ENCODE measurements around the gene SAE1. TPM values are rescaled to one million over a fixed set of nuclear protein-coding genes. Genes with fewer than 3 reads are reported as not detected.

Gene SAE1
- total RNA-seq, 1 experiment from 2014 or later, result 324 TPM

DNA sequence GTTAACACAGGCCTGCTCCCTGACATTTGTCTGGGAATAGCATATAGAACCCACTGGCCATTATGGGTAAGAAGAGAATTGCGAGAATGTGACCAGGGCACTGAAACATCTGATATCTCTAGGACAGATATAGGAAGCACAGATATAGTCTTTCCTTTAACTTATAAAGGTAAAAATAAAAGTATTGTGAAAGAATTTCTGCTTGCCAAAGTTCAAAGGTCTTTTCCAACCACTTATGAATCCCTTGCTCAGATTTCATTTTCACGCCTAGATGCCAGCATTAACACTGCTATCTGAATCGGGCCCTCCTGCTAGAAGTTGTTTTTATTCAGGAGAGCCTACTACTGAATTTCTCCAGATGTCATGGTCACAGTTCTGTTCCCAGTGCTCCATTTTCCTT is 72.6 kb downstream of the SAE1 start:
- Histone ChIP-seq H3K4me1 (replicated peaks) (no peaks in the 10 kb centered on the region), H3K9me3 (replicated peaks) (no peaks in the 10 kb centered on the region), H3K27me3 (replicated peaks) (no peaks in the 10 kb centered on the region), H3K4me3 (no peak overlapping the region), H3K27ac (no peak overlapping the region), H3K36me3 (peaks cover 95% of the 10 kb centered on the region)
- no peak for DNase-seq (ENCODE audit: low read depth in 1 of 2, low spot score in 2 of 2)

DNA sequence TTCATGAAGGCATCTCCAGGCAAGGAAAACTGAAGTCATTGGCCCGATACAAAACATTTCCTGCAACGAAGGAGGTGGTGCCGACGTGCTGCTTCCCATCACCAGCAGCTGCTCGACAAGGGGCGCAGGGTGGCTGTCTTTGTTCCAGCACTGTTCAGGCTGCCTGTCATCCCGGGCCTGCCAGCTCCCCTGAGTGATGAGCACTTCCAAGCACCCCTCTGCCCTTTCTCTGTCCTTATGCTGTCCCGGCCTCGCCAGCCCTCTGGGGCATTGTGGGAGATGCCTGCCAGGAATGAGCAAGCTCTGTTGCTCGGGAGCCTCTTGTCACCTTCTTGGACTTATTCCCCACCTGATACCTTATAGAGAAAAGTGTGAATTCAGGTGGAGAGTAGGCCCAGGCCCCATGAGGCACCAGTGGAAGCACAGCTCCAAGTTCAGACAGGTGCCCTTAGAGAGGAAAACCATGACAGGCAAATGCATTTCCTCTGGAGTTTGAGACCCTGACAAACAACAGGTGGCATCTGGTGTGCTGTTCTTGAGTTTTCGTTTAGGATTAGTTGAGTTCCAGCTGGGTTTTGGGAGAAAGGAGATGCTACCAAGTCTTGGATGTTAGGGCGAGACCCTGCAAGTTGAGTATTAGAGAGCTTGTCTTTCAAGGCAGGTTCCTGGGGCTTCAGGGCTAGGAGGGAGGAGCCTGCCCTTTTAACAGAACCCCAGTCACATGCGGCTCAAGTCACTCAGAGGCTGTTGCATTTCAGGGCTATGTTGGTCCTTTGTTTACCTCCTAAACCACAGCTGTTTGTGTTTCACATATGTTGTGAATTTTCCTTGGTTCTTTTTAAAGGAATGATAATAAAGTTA is 78.9 kb downstream of the SAE1 start:
- Histone ChIP-seq H3K27me3 (replicated peaks) (no peaks in the 10 kb centered on the region), H3K9me3 (replicated peaks) (no peaks in the 10 kb centered on the region), H3K4me3 (no peak overlapping the region), H3K36me3 (peaks cover 74% of the 10 kb centered on the region), H3K27ac (peak overlapping the region; percentile 69; the same call in 1 of the 2 replicates), H3K4me1 (replicated peaks) (peaks cover 24% of the 10 kb centered on the region)
- DNase-seq (ENCODE audit: low read depth in 1 of 2, low spot score in 2 of 2), result peak; percentile 65 to 88

DNA sequence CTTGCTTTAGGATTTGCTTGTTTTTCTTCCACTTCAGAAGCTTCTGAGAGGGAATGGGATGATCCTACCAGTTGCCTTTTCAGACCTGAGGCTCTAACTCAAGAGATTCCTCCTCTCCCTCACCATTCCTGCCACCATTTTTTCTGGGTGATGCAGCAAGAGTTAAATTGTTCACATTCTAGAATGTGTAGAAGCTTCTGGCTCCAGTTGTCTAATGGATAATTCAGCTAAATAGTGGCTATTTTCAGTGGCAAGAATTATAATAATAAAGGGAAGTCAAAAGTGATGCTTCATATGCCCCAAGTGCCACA is 79.5 kb downstream of the SAE1 start:
- H3K4me3 ChIP-seq, result no peak overlapping the region
- H3K36me3 ChIP-seq, result peaks cover 68% of the 10 kb centered on the region
- H3K27me3 ChIP-seq (replicated peaks), result no peaks in the 10 kb centered on the region
- no peaks in the 10 kb centered on the region for H3K9me3 ChIP-seq (replicated peaks)
- DNase-seq (ENCODE audit: low read depth in 1 of 2, low spot score in 2 of 2), result no peak
- peak overlapping the region; percentile 69 for H3K27ac ChIP-seq
- H3K4me1 ChIP-seq (replicated peaks), result peaks cover 24% of the 10 kb centered on the region

DNA sequence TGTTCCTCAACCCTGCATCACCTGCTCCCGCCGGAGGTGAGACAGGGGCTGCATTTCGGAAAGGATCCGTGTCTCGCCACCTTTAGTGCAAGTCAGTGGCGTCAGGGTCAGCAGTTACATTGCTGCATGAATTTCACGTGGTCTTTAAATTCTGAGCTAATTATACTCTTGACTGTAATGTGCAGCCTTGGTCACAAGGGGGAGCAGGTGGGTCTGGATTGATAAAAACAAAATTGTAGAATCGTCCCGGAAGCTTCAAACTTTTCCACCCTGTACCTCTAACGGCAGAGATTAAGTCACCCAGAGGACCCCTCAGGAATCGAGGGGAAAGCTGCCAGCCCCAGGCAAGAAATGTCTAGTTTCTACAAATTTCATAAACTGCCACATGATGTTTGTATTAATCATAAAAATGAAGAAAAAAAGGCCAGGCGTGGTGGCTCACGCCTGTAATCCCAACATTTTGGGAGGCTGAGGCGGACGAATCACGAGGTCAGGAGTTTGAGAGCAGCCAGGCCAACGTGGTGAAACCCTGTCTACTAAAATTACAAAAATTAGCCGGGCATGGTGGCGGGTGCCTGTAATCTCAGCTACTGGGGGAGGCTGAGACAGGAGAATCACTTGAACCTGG is 80.2 kb downstream of the SAE1 start:
- Histone ChIP-seq H3K36me3 (peaks cover 62% of the 10 kb centered on the region), H3K9me3 (replicated peaks) (no peaks in the 10 kb centered on the region), H3K27me3 (replicated peaks) (no peaks in the 10 kb centered on the region), H3K27ac (peak overlapping the region; percentile 69), H3K4me1 (replicated peaks) (peaks cover 24% of the 10 kb centered on the region), H3K4me3 (no peak overlapping the region)
- DNase-seq (ENCODE audit: low read depth in 1 of 2, low spot score in 2 of 2), result peak; percentile 76 to 79

DNA sequence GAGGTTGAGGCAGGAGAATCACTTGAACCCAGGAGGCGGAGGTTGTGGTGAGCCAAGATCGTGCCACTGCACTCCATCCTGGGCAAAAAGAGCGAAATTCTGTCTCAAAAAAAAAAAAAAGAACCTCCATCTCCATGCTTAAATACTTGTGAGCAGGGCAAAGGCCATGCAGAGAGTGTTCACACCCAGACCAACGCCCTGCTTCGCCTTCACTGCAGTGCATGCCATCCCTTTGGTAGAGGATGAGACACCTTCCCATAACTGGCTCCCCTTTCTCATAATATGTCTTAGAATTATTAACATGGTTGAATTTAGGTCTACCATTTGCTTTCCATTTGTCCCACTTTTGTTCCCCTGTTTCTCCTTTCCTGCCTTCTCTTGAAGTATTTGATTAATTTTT is 84.9 kb downstream of the SAE1 start:
- H3K27me3 ChIP-seq (replicated peaks), result no peaks in the 10 kb centered on the region
- H3K4me1 ChIP-seq (replicated peaks), result peaks cover 8% of the 10 kb centered on the region
- peaks cover 20% of the 10 kb centered on the region for H3K36me3 ChIP-seq
- DNase-seq (ENCODE audit: low read depth in 1 of 2, low spot score in 2 of 2), result no peak
- H3K4me3 ChIP-seq, result no peak overlapping the region
- H3K27ac ChIP-seq, result no peak overlapping the region
- no peaks in the 10 kb centered on the region for H3K9me3 ChIP-seq (replicated peaks)

DNA sequence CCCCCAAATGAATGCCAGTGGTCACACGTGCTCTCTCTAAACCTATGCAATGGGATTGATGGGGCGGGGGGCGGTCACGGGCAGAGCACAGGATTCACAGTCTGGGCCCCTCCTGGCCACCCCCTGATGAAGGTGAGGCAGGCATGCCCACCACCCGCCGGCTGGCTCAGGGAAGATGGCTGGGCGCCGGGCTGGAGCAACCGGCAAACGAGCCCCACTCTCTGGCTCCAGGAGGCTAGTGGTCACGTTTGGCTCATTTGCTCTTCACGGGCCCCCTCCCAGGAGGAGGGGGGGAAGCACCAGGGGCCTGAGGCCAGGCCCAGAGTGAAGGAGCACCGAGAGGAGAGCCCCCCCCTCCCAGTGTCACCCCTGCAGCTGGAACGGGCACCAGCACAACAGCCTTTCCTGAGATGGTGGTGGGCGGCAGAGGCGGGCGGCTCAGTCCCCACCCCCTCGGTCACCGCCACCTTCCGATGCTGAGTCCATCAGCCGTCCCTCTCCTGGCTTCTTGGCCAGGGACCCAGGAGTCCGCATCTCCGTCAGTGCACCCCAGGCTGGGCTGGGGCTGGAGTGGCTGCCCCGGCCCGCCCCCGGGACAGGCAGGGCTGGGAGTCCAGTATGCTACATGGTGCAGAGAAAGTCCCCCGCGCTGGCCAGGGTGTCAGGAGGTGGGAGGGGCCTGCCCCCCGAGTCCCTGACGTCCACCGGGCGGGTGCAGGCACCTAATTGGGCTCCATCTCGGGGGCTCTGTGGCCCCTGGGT is 90.6 kb downstream of the SAE1 start:
- H3K9me3 ChIP-seq (replicated peaks), result no peaks in the 10 kb centered on the region
- no peak for DNase-seq (ENCODE audit: low read depth in 1 of 2, low spot score in 2 of 2)
- no peaks in the 10 kb centered on the region for H3K27me3 ChIP-seq (replicated peaks)
- H3K4me1 ChIP-seq (replicated peaks), result peaks cover 12% of the 10 kb centered on the region
- H3K36me3 ChIP-seq, result peaks cover 26% of the 10 kb centered on the region
- H3K4me3 ChIP-seq, result no peak overlapping the region
- no peak overlapping the region for H3K27ac ChIP-seq

DNA sequence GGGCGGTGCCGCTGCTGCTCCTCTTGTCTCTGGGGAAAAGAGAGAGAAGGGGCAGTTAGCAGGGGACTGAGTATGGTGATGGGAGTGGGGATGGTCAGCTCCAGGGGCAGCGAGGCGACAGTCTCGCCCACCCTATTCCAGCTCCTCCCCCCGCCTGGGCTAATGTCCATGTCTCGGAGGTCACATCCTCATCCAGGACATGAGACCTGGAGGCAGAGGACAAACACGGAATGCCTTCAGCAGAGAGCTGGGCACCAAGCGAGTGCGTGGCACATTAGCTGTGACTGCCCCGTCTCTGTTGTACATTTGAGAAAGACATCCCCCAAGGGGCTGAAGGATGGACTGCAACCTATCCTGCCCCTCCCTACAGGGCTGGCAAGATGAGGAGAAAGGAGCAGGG is 91.3 kb downstream of the SAE1 start:
- H3K36me3 ChIP-seq, result peaks cover 26% of the 10 kb centered on the region

DNA sequence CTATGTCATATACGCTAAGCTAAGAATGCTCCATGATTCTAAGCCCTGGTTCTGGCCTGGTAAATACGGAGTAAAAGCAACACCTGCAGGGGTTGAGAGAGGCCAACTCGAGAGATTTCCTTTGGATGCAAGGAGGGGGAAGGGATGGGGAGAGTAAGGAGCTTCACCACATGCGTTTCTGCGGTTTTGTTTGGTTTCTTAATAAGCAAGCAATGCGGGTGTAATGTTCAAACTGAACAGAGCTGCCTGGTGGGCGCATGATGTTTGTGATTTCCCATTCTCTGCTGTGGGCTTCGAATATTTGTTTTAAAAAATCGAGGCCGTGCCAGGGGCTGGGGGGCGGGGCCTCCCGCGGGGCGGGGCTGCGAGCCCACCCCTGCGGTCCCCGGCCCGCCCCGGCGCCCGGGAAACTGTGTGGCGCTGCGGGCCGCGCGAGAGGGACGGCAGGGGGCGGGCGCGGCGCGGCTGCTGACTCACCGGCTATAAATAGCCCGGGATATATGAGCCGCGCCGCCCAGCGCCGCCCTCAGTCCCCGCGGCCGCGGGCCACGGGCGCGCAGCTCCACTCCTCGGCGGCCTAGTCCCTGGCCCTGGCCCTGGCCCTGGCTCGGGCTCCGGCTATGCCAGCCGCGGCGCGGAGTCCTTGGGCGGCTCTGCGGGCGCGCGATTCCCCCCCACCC is 95.3 kb downstream of the SAE1 start:
- no peaks in the 10 kb centered on the region for H3K9me3 ChIP-seq (replicated peaks)
- peaks cover 53% of the 10 kb centered on the region for H3K4me1 ChIP-seq (replicated peaks)
- no peaks in the 10 kb centered on the region for H3K27me3 ChIP-seq (replicated peaks)
- DNase-seq (ENCODE audit: low read depth in 1 of 2, low spot score in 2 of 2), result peak; percentile 86 to 88
- peak overlapping the region; percentile 98 for H3K27ac ChIP-seq
- H3K4me3 ChIP-seq, result peak overlapping the region; percentile 29
- H3K36me3 ChIP-seq, result peaks cover 20% of the 10 kb centered on the region

More for the DNA sequence above, 91.3 kb downstream of the SAE1 start:
- no peak for DNase-seq (ENCODE audit: low read depth in 1 of 2, low spot score in 2 of 2)
- H3K4me1 ChIP-seq (replicated peaks), result peaks cover 18% of the 10 kb centered on the region
- H3K27me3 ChIP-seq (replicated peaks), result no peaks in the 10 kb centered on the region
- no peak overlapping the region for H3K27ac ChIP-seq
- H3K9me3 ChIP-seq (replicated peaks), result no peaks in the 10 kb centered on the region
- H3K4me3 ChIP-seq, result no peak overlapping the region

DNA sequence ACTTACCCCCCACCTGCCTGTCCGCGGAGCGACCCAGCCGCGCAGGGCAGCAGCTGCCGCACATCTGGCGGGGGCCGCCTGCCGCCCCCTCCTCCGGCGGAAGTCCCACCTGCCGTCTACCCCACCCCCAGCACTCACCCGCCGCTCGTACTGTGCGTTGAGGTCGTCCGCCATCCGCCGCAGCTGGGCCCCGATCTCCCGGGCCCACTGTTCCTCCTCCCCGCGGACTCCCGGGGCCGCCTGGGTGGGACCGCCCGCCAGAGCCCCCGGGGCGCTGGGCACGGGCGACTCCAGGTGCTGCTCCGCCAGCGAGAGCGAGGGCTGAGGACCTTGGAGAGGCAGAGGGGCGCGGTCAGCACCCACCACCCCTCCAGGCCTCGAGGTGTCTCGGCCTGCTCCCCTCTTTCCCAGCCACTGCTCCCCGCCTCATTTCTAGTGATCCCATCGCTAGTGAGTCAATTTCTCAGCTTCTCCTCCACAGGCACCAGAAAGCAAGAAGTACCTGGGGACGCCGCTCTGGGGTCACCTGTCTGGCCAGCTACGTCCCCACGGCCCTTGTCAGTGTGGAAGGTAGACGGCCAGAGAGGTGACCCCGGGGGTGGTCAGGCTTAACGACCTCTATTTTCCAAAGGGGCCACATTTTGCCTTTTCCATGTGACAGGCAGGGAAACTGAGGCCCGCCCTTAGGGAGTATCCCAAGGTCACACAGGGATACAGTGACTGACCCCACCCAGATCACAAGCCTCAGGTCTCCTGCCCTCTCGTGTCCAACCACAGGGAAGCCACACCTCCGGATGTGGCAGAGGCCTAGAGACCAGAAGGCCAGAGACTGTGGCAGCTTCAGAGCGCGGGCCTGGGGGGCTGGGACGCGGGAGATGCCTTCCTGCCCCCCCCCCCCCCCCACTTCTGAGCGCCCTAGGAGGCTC is 96.1 kb downstream of the SAE1 start:
- peak overlapping the region; percentile 29 for H3K4me3 ChIP-seq
- DNase-seq (ENCODE audit: low read depth in 1 of 2, low spot score in 2 of 2), result peak; percentile 78 to 90
- peaks cover 13% of the 10 kb centered on the region for H3K36me3 ChIP-seq
- peak overlapping the region; percentile 98 for H3K27ac ChIP-seq
- H3K9me3 ChIP-seq (replicated peaks), result no peaks in the 10 kb centered on the region
- H3K27me3 ChIP-seq (replicated peaks), result no peaks in the 10 kb centered on the region
- peaks cover 59% of the 10 kb centered on the region for H3K4me1 ChIP-seq (replicated peaks)

DNA sequence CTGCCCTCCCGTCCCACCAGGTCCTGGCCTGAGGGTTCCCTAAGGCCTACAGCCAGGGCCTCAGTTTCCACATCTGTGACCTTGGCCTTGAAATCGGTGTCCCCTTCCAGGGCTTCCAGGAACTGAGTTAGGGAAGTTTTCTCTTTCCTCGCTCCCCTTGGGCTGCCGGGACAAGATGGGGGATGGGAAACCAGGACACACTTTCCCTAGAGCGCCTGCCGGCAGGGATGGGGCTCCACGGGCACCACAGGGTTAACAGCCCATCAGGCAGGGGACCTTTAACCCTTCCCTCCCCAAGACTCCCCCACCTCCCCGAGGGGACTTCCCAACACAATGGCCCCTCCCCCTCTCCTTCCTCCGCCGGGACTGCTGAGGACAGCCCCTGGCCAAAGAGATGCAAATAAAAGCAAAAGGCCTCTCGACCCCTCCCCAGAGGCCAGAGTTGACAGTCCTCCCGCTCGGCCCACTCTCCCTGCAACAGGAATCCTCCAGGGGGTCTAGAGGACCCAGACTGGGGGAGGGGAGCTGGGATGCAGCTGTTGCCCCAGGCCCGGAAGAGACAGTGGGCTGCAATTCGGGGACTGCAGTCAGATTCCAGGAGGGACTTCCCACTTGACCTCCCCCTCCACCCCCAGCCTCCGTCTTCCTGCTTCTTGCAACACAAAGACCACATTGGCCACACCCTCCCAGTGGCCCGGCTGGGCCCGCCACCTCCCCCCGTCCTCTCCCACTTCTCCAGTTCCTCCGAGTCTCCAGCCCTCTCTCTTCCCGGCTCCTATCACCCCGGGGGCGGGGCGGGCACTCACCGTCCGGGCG is 96.9 kb downstream of the SAE1 start:
- peaks cover 68% of the 10 kb centered on the region for H3K4me1 ChIP-seq (replicated peaks)
- peak overlapping the region; percentile 98 for H3K27ac ChIP-seq
- peak overlapping the region; percentile 39 for H3K4me3 ChIP-seq
- H3K27me3 ChIP-seq (replicated peaks), result no peaks in the 10 kb centered on the region
- peak; percentile 93 to 98 for DNase-seq (ENCODE audit: low read depth in 1 of 2, low spot score in 2 of 2)
- no peaks in the 10 kb centered on the region for H3K9me3 ChIP-seq (replicated peaks)
- H3K36me3 ChIP-seq, result peaks cover 8% of the 10 kb centered on the region

DNA sequence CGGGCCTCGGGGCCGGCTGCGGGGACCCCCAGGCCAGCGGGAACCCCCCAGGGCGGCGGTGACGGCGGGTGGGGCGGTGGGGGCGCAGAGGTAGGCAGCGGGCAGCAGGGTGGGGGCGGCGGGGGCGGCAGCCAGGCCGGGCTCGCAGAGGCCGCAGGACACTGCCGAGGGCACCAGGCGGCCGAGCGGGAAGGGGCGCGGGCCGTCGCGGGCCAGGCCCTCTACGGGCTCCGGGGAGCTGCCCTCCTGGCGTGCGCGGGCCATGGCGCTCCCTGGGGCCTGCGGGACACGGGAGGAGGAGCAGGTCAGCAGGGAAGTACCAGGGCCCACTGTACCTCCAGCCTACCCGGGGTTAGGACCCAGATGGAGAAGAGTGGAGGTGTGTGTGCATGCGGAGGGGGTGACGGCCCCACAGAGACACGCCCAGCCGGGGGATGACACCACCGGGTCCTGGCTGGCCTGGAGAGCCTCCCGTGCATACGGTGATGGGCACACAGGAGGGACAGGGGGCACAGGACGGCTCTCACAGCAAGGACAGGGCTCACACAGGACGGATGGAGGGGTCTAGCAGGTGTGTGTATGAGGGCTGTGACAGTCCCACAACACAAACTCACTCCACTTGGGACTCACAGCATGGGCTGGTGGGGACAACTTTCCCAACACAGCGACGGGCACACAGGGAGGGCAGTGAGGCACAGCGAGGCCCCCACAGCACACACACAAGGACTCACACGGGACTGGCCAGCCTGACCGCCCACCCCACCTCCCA is 97.7 kb downstream of the SAE1 start:
- Histone ChIP-seq H3K27me3 (replicated peaks) (no peaks in the 10 kb centered on the region), H3K36me3 (peaks cover 8% of the 10 kb centered on the region), H3K4me1 (replicated peaks) (peaks cover 74% of the 10 kb centered on the region), H3K9me3 (replicated peaks) (no peaks in the 10 kb centered on the region), H3K4me3 (peak overlapping the region; percentile 39), H3K27ac (peak overlapping the region; percentile 98)
- peak in 1 of 2 experiments; percentile 64 for DNase-seq (ENCODE audit: low read depth in 1 of 2, low spot score in 2 of 2)
